ENCODE results near the gene SAP25.

DNA sequence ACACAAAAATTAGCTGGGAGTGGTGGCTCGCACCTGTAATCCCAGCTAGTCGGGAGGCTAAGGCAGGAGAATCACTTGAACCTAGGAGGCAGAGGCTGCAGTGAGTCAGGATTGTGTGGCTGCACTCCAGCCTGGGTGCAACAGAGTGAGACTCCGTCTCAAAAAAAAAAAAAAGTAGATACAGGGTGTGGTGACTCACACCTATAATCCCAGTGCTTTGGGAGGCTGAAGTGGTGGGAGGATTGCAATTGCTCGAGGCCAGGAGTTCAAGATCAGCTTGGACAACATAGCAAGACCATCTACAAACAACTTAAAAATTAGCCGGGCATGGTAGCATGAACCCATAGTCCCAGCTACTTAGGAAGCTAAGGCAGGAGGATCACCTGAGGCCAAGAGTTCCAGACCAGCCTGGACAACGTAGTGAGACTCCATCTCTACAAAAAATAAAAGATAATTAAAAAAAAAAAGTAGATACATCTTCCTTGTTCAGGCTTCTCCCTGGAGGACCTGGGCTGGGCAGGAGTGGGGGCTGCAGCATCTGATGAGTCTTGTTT is 40.7 kb upstream of the SAP25 start:
- no peak for TF ChIP-seq POLR2A (IDR thresholded peaks at IDR 0.05; ENCODE audit: low read depth, low read length)
- TF ChIP-seq, protein P1, sequence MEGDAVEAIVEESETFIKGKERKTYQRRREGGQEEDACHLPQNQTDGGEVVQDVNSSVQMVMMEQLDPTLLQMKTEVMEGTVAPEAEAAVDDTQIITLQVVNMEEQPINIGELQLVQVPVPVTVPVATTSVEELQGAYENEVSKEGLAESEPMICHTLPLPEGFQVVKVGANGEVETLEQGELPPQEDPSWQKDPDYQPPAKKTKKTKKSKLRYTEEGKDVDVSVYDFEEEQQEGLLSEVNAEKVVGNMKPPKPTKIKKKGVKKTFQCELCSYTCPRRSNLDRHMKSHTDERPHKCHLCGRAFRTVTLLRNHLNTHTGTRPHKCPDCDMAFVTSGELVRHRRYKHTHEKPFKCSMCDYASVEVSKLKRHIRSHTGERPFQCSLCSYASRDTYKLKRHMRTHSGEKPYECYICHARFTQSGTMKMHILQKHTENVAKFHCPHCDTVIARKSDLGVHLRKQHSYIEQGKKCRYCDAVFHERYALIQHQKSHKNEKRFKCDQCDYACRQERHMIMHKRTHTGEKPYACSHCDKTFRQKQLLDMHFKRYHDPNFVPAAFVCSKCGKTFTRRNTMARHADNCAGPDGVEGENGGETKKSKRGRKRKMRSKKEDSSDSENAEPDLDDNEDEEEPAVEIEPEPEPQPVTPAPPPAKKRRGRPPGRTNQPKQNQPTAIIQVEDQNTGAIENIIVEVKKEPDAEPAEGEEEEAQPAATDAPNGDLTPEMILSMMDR (conservative IDR thresholded peaks at IDR 0.05; ENCODE audit: low read depth, low read length): no peak
- TF ChIP-seq RFX5 (IDR thresholded peaks at IDR 0.05; ENCODE audit: low read depth, low read length): no peak
- TF ChIP-seq RAD21 (IDR thresholded peaks at IDR 0.05; ENCODE audit: low read length): no peak
- TF ChIP-seq, protein P2, sequence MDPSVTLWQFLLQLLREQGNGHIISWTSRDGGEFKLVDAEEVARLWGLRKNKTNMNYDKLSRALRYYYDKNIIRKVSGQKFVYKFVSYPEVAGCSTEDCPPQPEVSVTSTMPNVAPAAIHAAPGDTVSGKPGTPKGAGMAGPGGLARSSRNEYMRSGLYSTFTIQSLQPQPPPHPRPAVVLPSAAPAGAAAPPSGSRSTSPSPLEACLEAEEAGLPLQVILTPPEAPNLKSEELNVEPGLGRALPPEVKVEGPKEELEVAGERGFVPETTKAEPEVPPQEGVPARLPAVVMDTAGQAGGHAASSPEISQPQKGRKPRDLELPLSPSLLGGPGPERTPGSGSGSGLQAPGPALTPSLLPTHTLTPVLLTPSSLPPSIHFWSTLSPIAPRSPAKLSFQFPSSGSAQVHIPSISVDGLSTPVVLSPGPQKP (IDR thresholded peaks at IDR 0.05; ENCODE audit: borderline replicate concordance, low read depth, low read length): no peak
- no peak for TF ChIP-seq BHLHE40 (IDR thresholded peaks at IDR 0.05; ENCODE audit: low read depth, low read length)
- no peak for TF ChIP-seq CEBPB (IDR thresholded peaks at IDR 0.05; ENCODE audit: low read depth, low read length)
- TF ChIP-seq MAFK (IDR thresholded peaks at IDR 0.05; ENCODE audit: low read depth, low read length): no peak
